K562 (cell line): Measurements from ENCODE around the gene RNF213. TPM values are rescaled to one million over a fixed set of nuclear protein-coding genes. Genes with fewer than 3 reads are reported as not detected.

Experiments used
- ATAC-seq: fragments of 200-7000 bp; cut with Tn5 transposase; 3 replicates; pipeline ENCODE4 v1.9.1; 2020; ENCODE audit warnings: moderate library complexity
- BruUV-seq: library from RNA; stranded (reverse); fragments of 400-500 nt; replicated peaks from 2 replicates; lab custom pipeline; 2021; lab: Mats Ljungman, UMichigan
- CTCF ChIA-PET: fragments of 300-600 bp; formaldehyde crosslinking; extraction: SDS; loops from one replicate; lab custom pipeline; 2021; ENCODE audit warnings: low intra/inter-chr PET ratio; lab: Yijun Ruan, JAX
- POLR2A ChIA-PET: fragments of 300-600, 350-650 bp; sonication (Branson Sonifier 250); formaldehyde crosslinking; extraction: SDS; loops from one replicate; lab custom pipeline; 2021; ENCODE audit warnings: antibody characterized with exemption, inconsistent platforms; lab: Yijun Ruan, JAX
- DNase-seq, 4 experiments: peaks; one replicate each; pipeline versions ENCODE4 v3.0.0 to v3.0.0-alpha.2; 2011 to 2018; ENCODE audit warnings: low spot score in 3 of 4, mixed read lengths in 3 of 4; ENCODE audit errors: extremely low read depth in 1 of 4
- FAIRE-seq: peaks from 2 replicates; lab custom pipeline; 2011; peaks lifted over from hg19 to GRCh38; lab: Jason Lieb, UNC
- H2AFZ ChIP-seq: 2 replicates; pipeline ENCODE4 v1.6.0; 2011; ENCODE audit warnings: low read depth, low read length, control low read depth, inconsistent platforms
- H3K27ac ChIP-seq: fragments of 200-600 bp; 3 replicates; pipeline ENCODE4 v1.8.0; 2011; ENCODE audit warnings: low read depth, mild to moderate bottlenecking, control low read depth, inconsistent platforms, low read length, moderate library complexity, mixed read lengths; ENCODE audit errors: extremely low read depth
- H3K27me3 ChIP-seq, 2 experiments: fragments of 300-600 bp in 1 of 2; 2 replicates in 1 of 2; 3 replicates in 1 of 2; pipeline versions ENCODE4 v1.6.0 to v1.8.0; 2011; ENCODE audit warnings: inconsistent platforms in 2 of 2, low read length in 2 of 2, mild to moderate bottlenecking in 1 of 2, mixed read lengths in 1 of 2, moderate library complexity in 1 of 2; ENCODE audit not compliant: control insufficient read depth in 2 of 2, insufficient read depth in 2 of 2
- H3K36me3 ChIP-seq: fragments of 300-600 bp; 3 replicates; pipeline ENCODE4 v1.8.0; 2011; ENCODE audit warnings: mild to moderate bottlenecking, low read length, inconsistent platforms; ENCODE audit not compliant: control insufficient read depth, insufficient read depth
- H3K4me1 ChIP-seq, 2 experiments: fragments of 200-600 bp in 1 of 2; replicated peaks in 1 of 2; 2 replicates in 1 of 2; 3 replicates in 1 of 2; pipeline versions ENCODE4 v1.5.1 to v1.8.0; 2011; ENCODE audit warnings: inconsistent platforms in 2 of 2, low read length in 2 of 2, mild to moderate bottlenecking in 1 of 2, mixed read lengths in 1 of 2, moderate library complexity in 1 of 2; ENCODE audit not compliant: control insufficient read depth in 2 of 2, insufficient read depth in 2 of 2
- H3K4me2 ChIP-seq: 2 replicates; pipeline ENCODE4 v1.6.1; 2011; ENCODE audit warnings: low read length, control low read depth, inconsistent platforms, mixed read lengths; ENCODE audit not compliant: insufficient read depth
- H3K4me3 ChIP-seq: fragments of 200-600 bp; sonication (generic), shearing (Covaris generic); 2 replicates; pipeline ENCODE4 v1.5.1; 2016; ENCODE audit warnings: control low read depth, inconsistent platforms
- H3K79me2 ChIP-seq: fragments of 200-600 bp; 3 replicates; pipeline ENCODE4 v1.8.0; 2011; ENCODE audit warnings: low read length, inconsistent platforms; ENCODE audit not compliant: control insufficient read depth, insufficient read depth
- H3K9ac ChIP-seq, 2 experiments: 2 replicates each; pipeline versions ENCODE4 v1.6.0 to v1.6.1; 2011; ENCODE audit warnings: low read depth in 2 of 2, low read length in 2 of 2, control low read depth in 1 of 2, inconsistent platforms in 1 of 2, mild to moderate bottlenecking in 1 of 2, mixed read lengths in 1 of 2; ENCODE audit not compliant: insufficient read depth in 1 of 2
- H3K9me1 ChIP-seq: one replicate; pipeline ENCODE4 v1.6.0; 2011; ENCODE audit warnings: inconsistent platforms, mild to moderate bottlenecking, low read length, moderate library complexity; ENCODE audit not compliant: control insufficient read depth, insufficient read depth
- H3K9me3 ChIP-seq: replicated peaks from 2 replicates; pipeline ENCODE4 v1.5.1; 2011; ENCODE audit warnings: low read depth, low read length, inconsistent platforms; ENCODE audit not compliant: control insufficient read depth, insufficient read depth
- H4K20me1 ChIP-seq: replicated peaks from 2 replicates; pipeline ENCODE4 v1.6.1; 2011; ENCODE audit warnings: low read length, inconsistent platforms, mixed read lengths; ENCODE audit not compliant: control insufficient read depth, insufficient read depth
- ARHGAP35 ChIP-seq: fragments of 450-650 bp; IDR thresholded peaks from 2 replicates; pipeline ENCODE4 v1.6.1; 2018; ENCODE audit not compliant: partially characterized antibody
- BRD4 ChIP-seq: fragments of 200-600 bp; sonication (generic); IDR thresholded peaks from 2 replicates; pipeline ENCODE4 v1.6.1; 2017; ENCODE audit warnings: inconsistent platforms
- DDX20 ChIP-seq: fragments of 450-650 bp; IDR thresholded peaks from 2 replicates; pipeline ENCODE4 v1.6.1; 2016; ENCODE audit warnings: missing genetic modification characterization, low read depth, mild to moderate bottlenecking, missing compliant biosample characterization, moderate library complexity
- NR2F6 ChIP-seq: fragments of 450-650 bp; formaldehyde crosslinking; IDR thresholded peaks from 2 replicates; pipeline ENCODE4 v1.4.0; 2020; ENCODE audit warnings: mild to moderate bottlenecking
- SLC30A9 ChIP-seq: fragments of 250-450 bp; sonication (Bioruptor Pico); IDR thresholded peaks from 2 replicates; pipeline ENCODE4 v1.8.0; 2022; ENCODE audit warnings: mild to moderate bottlenecking, moderate library complexity
- ZNF644 ChIP-seq: fragments of 200-800 bp; sonication (Bioruptor generic); IDR thresholded peaks from 2 replicates; pipeline ENCODE4 v1.6.1; 2016; ENCODE audit warnings: low read depth, missing genetic modification characterization, missing compliant biosample characterization
- WGBS: fragments of 100-300 bp; shearing (Covaris generic); methylation state at CpG from one replicate; pipeline ENCODE4 v1.1.6; 2016; ENCODE audit warnings: low coverage, mixed read lengths; ENCODE audit not compliant: insufficient coverage; ENCODE audit errors: missing lambda C conversion rate; 5-methylcytosine and 5-hydroxymethylcytosine counted together
- in situ Hi-C: fragments of 300-500 bp; cut with MboI; formaldehyde crosslinking; loops from 4 replicates; pipeline ENCODE4 v1.15.0; 2018; ENCODE audit warnings: inconsistent platforms, mixed read lengths
- intact Hi-C: fragments of 100-400 bp; cut with micrococcal nuclease; formaldehyde crosslinking; loops from 2 replicates; pipeline ENCODE4 v1.14.2; 2022
- polyA plus RNA-seq, 8 experiments: library from polyadenylated mRNA; depleted of rRNA in 4 of 8; stranded (reverse) in 5 of 8; unstranded in 3 of 8; fragments of >200 nt; fragmentation: Nextera tagmentation in 2 of 8; fragmentation: Illumina TruSeq in 1 of 8; extraction: Ambion mirVana in 2 of 8; extraction: Trizol in 1 of 8; gene quantifications; 2 replicates each; pipeline versions ENCODE4 v1.2.1 to v1.2.3, GENCODE V29; 2011 to 2014; ENCODE audit warnings: inconsistent platforms in 1 of 8, missing spikeins in 1 of 8
- total RNA-seq, 7 experiments: library from RNA; depleted of rRNA in 6 of 7; stranded (reverse); fragments of >200 nt in 6 of 7; fragmentation: Illumina TruSeq in 2 of 7; extraction: Trizol in 2 of 7; gene quantifications; 2 replicates each; pipeline versions ENCODE4 v1.2.1 to v1.2.3, GENCODE V29; 2011 to 2021; ENCODE audit warnings: low replicate concordance in 1 of 7

Gene RNF213
- total and polyA plus RNA-seq, 9 of the 15 experiments (the other 6 are each of a cell fraction or from before 2014, with no cell fraction given): 5.3 to 33.6 (median 17.9) TPM

GRCh38 chr17:80227666-80228065, 33.0 kb upstream of the RNF213 start:
- H3K27ac ChIP-seq: no peak overlapping the region
- intact Hi-C loops: no loop called here
- no peaks in the 10 kb centered on the region for H4K20me1 ChIP-seq
- WGBS: 64% methylated on average over 11 of the region's 11 CpGs
- H3K79me2 ChIP-seq: no peaks in the 10 kb centered on the region
- no peaks in the 10 kb centered on the region for H3K27me3 ChIP-seq
- H3K9me3 ChIP-seq: no peaks in the 10 kb centered on the region
- no peak overlapping the region for H3K4me2 ChIP-seq
- H3K4me1 ChIP-seq: peaks cover 0 to 12% of the 10 kb centered on the region in 2 experiments; a peak in 2 of 5 replicates
- H2AFZ ChIP-seq: no peak overlapping the region
- no peak for TF ChIP-seq DDX20 (tag)
- no peak for TF ChIP-seq BRD4
- no peak for TF ChIP-seq SLC30A9 (CRISPR knock-in tag)
- no peak for TF ChIP-seq ARHGAP35
- TF ChIP-seq ZNF644 (tag): no peak
- no peak overlapping the region for H3K9ac ChIP-seq
- H3K36me3 ChIP-seq: no peaks in the 10 kb centered on the region
- CTCF ChIA-PET: no interaction called here
- no peak for ATAC-seq
- H3K4me3 ChIP-seq: no peak overlapping the region
- H3K9me1 ChIP-seq: no peaks in the 10 kb centered on the region
- in situ Hi-C loops: no loop called here
- BruUV-seq: no TSS peak
- POLR2A ChIA-PET: interaction anchor here (0.8 to 2.9 kb wide), 2 partner anchors 8 to 40 kb away, joined by 3 to 9 read pairs; no protein-coding TSS in a partner anchor
- DNase-seq: no peak
- FAIRE-seq: no peak

DNA sequence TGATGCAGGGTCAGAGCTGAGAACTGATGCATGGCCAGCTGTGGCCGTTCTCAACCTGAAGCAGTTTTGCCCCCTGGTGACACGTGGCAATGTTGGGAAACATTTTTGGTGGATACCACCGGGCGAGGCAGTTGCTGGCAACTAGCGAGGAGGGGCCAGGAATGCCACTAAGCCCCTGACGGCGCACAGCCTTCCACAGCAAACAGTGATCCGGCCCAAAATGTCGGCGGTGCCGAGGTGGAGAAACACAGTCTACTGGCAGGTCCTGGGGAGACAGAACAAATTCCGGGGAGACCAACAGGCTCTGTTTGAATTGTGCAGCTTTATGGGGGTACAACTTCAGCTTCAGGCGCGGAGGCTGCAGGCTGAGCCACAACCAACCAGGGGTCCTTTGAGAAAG, 32.2 kb upstream of the RNF213 start:
- Histone ChIP-seq H3K27ac (no peak overlapping the region), H3K9me3 (no peaks in the 10 kb centered on the region), H3K27me3 (no peaks in the 10 kb centered on the region), H3K36me3 (no peaks in the 10 kb centered on the region), H3K4me2 (no peak overlapping the region), H3K79me2 (no peaks in the 10 kb centered on the region), H3K4me3 (no peak overlapping the region), H4K20me1 (no peaks in the 10 kb centered on the region), H3K9ac (no peak overlapping the region), H2AFZ (no peak overlapping the region), H3K4me1 (peaks cover 0 to 8% of the 10 kb centered on the region in 2 experiments; a peak in 2 of 5 replicates), H3K9me1 (no peaks in the 10 kb centered on the region)
- no TSS peak for BruUV-seq
- in situ Hi-C loops (no loop called here), intact Hi-C loops (no loop called here)
- ChIA-PET POLR2A (interaction anchor here (2.9 kb wide), 1 partner anchor 9 kb away, joined by 9 read pairs; no protein-coding TSS in a partner anchor), CTCF (no interaction called here)
- ATAC-seq: no peak
- DNase-seq: no peak
- no peak for TF ChIP-seq NR2F6 (CRISPR knock-in tag)
- no peak for FAIRE-seq
- 64% methylated on average over 14 of the region's 14 CpGs for WGBS
